HL-60 (cell line): Measurements from ENCODE around the gene MAGI2.

Experiments
- DNase-seq, 2 experiments: peaks; one replicate each; pipeline ENCODE4 v3.0.0-alpha.2; 2010 to 2020; ENCODE audit warnings: low read depth in 1 of 2, low spot score in 1 of 2
- H3K27ac ChIP-seq: fragments of 250-450 bp; sonication (Bioruptor Pico); replicated peaks from 2 replicates; pipeline ENCODE4 v1.5.1; 2020; ENCODE audit warnings: mild to moderate bottlenecking, moderate library complexity
- H3K27me3 ChIP-seq: fragments of 250-450 bp; sonication (Bioruptor Pico); 2 replicates; pipeline ENCODE4 v1.5.1; 2021; ENCODE audit warnings: mild to moderate bottlenecking, moderate library complexity; ENCODE audit not compliant: insufficient read depth, poor library complexity, severe bottlenecking
- H3K4me3 ChIP-seq: replicated peaks from 2 replicates; pipeline ENCODE4 v1.5.1; 2011; ENCODE audit warnings: mild to moderate bottlenecking, control low read depth, low read length; ENCODE audit not compliant: insufficient read depth
- GABPA ChIP-seq: IDR thresholded peaks from 2 replicates; pipeline ENCODE4 v1.6.1; 2012; ENCODE audit warnings: low read depth
- POLR2AphosphoS5 ChIP-seq: IDR thresholded peaks from 2 replicates; pipeline ENCODE4 v1.6.1; 2012; ENCODE audit warnings: low read depth
- SPI1 ChIP-seq: IDR thresholded peaks from 2 replicates; pipeline ENCODE4 v1.6.1; 2012; ENCODE audit warnings: low read depth, mild to moderate bottlenecking, borderline replicate concordance
- TF ChIP-seq, protein P1 (sequence below): IDR thresholded peaks from one replicate; pipeline ENCODE4 v1.5.1; 2011; ENCODE audit warnings: low read length, control low read depth, inconsistent platforms; ENCODE audit not compliant: insufficient read depth
- TF ChIP-seq, protein P2 (sequence below): IDR thresholded peaks from 2 replicates; pipeline ENCODE4 v1.6.1; 2012; ENCODE audit warnings: low read depth; ENCODE audit not compliant: insufficient replicate concordance

Gene MAGI2

DNA sequence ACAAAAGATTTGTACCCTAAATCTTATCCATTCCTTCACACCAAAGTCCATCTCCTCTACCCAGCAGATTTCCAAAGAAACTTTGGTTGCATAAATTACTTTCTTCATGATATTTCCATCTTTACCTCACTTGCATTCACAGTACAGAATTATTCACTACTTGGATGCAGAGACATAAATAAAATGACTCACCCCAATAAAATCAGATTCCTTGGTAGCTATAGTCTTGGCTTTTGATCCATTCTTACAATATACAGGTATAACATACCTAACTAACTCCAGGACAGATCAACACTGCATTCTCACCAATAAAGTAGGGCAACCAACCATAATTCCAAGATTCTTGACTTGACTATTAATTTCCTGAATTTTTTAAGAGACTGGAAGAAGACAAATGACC is 815.1 kb downstream of the MAGI2 start:
- no peaks in the 10 kb centered on the region for H3K27me3 ChIP-seq
- TF ChIP-seq SPI1 = no peak
- TF ChIP-seq GABPA = no peak
- TF ChIP-seq, protein P1, sequence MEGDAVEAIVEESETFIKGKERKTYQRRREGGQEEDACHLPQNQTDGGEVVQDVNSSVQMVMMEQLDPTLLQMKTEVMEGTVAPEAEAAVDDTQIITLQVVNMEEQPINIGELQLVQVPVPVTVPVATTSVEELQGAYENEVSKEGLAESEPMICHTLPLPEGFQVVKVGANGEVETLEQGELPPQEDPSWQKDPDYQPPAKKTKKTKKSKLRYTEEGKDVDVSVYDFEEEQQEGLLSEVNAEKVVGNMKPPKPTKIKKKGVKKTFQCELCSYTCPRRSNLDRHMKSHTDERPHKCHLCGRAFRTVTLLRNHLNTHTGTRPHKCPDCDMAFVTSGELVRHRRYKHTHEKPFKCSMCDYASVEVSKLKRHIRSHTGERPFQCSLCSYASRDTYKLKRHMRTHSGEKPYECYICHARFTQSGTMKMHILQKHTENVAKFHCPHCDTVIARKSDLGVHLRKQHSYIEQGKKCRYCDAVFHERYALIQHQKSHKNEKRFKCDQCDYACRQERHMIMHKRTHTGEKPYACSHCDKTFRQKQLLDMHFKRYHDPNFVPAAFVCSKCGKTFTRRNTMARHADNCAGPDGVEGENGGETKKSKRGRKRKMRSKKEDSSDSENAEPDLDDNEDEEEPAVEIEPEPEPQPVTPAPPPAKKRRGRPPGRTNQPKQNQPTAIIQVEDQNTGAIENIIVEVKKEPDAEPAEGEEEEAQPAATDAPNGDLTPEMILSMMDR = no peak
- no peak for TF ChIP-seq POLR2AphosphoS5
- TF ChIP-seq, protein P2, sequence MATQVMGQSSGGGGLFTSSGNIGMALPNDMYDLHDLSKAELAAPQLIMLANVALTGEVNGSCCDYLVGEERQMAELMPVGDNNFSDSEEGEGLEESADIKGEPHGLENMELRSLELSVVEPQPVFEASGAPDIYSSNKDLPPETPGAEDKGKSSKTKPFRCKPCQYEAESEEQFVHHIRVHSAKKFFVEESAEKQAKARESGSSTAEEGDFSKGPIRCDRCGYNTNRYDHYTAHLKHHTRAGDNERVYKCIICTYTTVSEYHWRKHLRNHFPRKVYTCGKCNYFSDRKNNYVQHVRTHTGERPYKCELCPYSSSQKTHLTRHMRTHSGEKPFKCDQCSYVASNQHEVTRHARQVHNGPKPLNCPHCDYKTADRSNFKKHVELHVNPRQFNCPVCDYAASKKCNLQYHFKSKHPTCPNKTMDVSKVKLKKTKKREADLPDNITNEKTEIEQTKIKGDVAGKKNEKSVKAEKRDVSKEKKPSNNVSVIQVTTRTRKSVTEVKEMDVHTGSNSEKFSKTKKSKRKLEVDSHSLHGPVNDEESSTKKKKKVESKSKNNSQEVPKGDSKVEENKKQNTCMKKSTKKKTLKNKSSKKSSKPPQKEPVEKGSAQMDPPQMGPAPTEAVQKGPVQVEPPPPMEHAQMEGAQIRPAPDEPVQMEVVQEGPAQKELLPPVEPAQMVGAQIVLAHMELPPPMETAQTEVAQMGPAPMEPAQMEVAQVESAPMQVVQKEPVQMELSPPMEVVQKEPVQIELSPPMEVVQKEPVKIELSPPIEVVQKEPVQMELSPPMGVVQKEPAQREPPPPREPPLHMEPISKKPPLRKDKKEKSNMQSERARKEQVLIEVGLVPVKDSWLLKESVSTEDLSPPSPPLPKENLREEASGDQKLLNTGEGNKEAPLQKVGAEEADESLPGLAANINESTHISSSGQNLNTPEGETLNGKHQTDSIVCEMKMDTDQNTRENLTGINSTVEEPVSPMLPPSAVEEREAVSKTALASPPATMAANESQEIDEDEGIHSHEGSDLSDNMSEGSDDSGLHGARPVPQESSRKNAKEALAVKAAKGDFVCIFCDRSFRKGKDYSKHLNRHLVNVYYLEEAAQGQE = no peak
- DNase-seq = no peak
- no peak overlapping the region for H3K4me3 ChIP-seq
- no peak overlapping the region for H3K27ac ChIP-seq

DNA sequence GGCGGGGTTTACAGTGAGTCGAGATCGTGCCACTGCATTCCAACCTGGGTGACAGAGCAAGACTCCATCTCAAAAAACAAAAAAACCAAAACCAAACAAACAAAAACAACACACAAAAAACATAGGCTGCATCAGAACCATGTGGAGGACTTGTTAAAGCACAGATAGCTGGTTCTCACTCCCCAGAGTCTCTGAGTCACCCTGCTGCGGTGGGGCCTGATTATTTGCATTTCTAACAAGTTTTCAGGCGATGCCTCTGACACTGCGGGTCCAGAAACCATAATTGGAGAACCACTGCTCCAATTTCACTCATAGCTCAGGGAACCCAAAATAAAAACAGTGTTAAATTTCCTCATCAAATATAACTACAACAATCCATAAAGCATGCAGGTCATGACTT is 816.7 kb downstream of the MAGI2 start:
- Histone ChIP-seq H3K27ac (no peak overlapping the region), H3K27me3 (no peaks in the 10 kb centered on the region), H3K4me3 (no peak overlapping the region)
- no peak for TF ChIP-seq POLR2AphosphoS5
- TF ChIP-seq, protein P1 = no peak
- TF ChIP-seq, protein P2 = no peak
- DNase-seq = no peak

DNA sequence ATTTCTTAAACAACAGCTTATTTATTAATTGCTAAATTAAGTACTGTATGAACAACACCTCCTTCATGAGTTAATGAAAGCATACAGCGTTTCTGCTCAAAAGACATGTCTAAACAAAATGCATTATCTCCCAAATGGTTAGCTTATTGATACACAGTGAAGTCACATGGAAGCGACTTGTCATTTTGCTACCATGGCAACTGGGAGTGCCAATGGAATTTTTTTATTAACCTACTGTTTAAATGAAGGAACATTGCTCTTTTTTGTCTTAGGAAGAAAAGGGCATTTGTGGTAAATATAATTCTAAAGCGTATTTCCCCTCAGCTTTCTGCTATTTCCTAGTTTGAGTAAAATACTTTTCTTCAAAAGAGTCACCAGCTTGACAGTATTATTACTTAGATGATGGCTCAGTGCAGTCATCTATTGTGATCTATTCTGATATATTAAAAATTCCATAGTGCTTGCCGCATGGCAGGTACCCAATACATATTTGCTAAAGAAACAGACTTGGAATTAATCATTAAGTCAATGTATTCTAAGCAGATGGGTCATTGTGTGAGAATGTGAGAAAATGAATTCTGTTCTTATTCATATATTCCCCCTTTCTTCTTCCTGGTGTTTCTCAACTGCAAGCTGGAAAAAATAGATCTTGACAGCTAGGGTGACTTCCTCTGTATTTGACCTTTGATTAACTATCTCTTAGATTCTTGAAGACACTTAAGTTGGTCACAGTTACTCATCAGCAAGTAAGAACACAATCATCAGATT is 818.3 kb downstream of the MAGI2 start:
- Histone ChIP-seq H3K4me3 (no peak overlapping the region), H3K27ac (no peak overlapping the region), H3K27me3 (no peaks in the 10 kb centered on the region)
- TF ChIP-seq, protein P1 = no peak
- TF ChIP-seq GABPA = no peak
- no peak for TF ChIP-seq SPI1
- TF ChIP-seq, protein P2 = no peak
- no peak for TF ChIP-seq POLR2AphosphoS5
- DNase-seq = no peak
